Stromal cell of bone marrow (primary cell): ENCODE measurements around the gene ELMO1.

Source experiments
- DNase-seq: peaks from one replicate; pipeline ENCODE4 v3.0.0-alpha.2; 2012; ENCODE audit warnings: low read depth

Gene ELMO1

GRCh38 chr7:37093257-37093656, 355.4 kb downstream of the ELMO1 start:
- DNase-seq, result no peak

DNA sequence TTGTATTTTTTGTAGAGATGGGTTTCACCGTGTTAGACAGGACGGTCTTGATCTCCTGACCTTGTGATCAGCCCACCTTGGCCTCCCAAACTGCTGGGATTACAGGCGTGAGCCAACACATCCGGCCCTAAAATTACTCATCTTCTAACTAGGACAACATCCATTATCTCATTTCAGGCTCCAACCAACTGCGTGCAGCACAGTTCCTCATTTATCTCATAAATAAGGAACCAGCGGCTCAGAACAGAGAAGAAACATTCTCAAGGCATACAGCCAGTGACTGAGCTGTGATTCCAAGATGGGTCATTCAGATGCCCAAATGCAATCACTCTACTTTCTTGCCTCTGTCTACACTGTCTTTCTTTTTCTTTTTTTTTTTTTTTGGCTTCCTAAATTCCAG, 356.1 kb downstream of the ELMO1 start:
- DNase-seq, result no peak

GRCh38 chr7:37089972-37090371, 358.7 kb downstream of the ELMO1 start:
- no peak for DNase-seq

- DNase-seq, result no peak
These were observed 363.1 kb downstream of the ELMO1 start for GRCh38 chr7:37085600-37085999.

DNA sequence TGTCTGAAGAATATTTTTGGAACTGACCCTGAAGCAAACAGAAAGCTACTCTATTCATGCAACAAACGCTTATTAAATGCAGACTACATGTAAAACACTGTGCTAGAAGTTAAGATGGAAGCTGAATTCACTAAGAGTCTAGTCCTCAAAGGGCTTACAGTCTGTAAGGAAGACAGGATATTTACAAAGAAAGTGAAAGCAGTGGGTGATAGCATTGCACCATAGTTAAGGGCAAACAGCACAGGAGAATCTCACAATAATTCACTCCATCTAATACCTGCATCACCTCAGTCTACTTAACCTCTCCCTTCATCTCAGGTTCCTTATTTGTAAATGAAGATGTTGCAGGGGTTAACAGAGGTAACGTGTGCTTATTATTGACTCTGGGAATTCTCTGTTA, 364.4 kb downstream of the ELMO1 start:
- DNase-seq, result no peak

DNA sequence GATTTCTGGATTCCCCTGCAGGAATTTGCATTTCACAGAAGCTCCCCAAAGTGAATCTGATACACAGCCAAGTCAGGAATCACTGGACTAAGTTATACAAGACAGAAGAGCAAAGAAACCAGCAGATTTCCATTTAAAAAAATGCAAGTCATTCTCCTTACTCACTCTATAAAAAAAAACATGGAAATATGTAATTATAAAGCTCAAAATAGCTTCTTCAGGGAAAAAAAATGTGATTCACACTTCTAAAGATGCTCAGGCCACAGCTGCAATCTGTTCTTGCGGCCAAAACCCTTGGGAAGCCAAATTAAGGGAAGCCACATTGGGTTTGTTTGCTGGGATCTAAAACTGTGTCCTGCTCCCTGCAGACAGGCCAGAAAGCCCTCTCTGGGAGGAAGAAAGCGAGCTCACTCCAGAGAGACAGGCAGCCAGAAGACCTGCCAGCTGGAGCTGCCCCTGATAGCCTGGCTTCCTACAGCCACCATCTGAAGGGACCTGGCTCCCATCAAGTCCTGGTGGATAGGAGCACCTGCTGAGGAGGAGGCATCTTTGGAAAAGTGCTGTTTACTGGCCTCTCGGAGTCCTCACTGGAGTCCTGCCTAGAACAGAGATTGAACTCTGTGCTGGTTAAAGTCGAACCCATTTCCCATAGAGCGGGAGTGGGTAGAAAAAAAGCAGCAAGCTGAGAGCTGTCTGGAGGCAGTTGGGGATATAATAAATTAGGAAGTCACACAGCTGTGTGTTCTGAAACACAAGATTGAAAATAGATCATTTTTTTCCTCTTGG, 365.2 kb downstream of the ELMO1 start:
- peak; percentile 79 for DNase-seq

GRCh38 chr7:37081436-37081835, 367.2 kb downstream of the ELMO1 start:
- no peak for DNase-seq

DNA sequence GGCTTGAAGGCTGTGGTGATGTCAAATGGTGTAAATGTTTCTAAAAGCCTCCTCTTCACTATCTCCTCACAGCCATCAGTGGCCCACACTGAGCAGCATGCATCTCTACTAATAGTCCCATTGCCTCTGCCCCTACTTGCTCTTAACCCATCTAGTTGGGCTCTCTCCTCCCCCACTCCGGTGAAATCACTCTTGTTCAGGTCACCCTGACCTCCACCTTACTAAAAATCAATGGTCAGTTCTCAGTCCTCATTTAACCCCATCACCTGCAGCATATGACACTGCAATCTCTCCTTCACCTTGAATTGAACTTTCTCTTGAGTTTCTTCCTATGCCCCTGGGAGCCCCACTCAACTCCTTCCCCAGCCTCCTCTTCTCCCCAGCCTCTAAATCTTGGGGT, 369.2 kb downstream of the ELMO1 start:
- no peak for DNase-seq

GRCh38 chr7:37076668-37077067, 372.0 kb downstream of the ELMO1 start:
- no peak for DNase-seq

- DNase-seq, result no peak
These were observed 374.3 kb downstream of the ELMO1 start for GRCh38 chr7:37074370-37074769.

- no peak for DNase-seq
These were observed 377.5 kb downstream of the ELMO1 start for GRCh38 chr7:37071124-37071523.

DNA sequence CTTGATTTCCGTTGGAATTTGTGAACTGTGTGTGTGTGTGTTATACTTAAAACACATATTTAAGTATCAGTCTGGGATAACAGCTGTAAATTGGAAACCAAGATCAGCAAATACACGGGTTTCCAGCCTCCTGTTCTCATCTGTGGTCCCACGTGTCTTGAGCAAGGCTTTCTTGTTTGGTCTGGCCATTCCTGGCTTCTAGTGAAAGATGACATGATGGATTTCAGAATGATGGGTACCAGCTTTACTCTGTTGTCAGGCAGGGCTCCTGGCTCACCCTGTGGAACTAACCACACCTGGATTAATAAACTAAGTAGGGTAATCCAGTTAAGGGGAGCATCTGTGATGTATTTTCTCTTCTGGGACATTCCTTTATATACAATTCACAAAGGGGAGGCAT, 378.2 kb downstream of the ELMO1 start:
- no peak for DNase-seq

- no peak for DNase-seq
These were observed 378.6 kb downstream of the ELMO1 start for GRCh38 chr7:37070031-37070430.

DNA sequence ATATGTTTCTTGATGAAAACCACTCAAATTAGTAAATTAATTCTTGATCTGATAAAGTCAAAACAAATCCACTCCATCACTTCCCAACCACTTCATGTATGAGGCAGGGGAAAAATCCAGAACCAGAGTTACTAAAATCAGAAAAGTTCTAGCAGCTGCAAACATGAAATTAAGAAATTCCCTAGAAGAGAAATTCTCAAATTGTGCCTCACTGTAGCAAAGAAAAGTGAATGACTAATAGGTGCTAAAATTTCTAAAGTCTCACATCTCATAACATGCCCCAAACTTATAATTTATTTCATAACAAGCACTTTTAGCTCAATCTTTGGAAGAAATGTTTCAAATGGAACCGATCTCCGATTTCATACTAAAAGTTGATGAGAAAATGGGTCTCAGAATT, 379.3 kb downstream of the ELMO1 start:
- DNase-seq, result no peak

- DNase-seq, result no peak
These were observed 379.8 kb downstream of the ELMO1 start for GRCh38 chr7:37068902-37069301.

GRCh38 chr7:37068038-37068437, 380.6 kb downstream of the ELMO1 start:
- no peak for DNase-seq

DNA sequence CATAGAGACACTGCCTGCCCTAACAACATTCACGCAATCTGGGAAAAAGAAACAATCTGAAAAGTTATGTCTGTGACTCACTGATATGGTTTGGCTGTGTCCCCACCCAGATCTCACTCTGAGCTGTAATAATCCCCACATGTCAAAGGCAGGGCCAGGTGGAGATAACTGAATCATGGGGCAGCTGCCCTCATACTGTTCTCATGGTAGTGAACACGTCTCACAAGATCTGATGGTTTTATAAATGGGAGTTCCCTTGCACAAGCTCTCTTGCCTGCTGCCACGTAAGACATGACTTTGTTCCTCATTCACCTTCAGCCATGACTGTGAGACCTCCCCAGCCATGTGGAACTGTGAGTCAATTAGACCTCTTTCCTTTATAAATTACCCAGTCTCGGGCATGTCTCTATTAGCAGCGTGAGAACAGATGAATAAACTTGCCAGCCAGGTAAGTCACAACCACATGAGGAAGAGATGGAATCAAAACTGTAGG, 382.8 kb downstream of the ELMO1 start:
- peak; percentile 16 for DNase-seq

DNA sequence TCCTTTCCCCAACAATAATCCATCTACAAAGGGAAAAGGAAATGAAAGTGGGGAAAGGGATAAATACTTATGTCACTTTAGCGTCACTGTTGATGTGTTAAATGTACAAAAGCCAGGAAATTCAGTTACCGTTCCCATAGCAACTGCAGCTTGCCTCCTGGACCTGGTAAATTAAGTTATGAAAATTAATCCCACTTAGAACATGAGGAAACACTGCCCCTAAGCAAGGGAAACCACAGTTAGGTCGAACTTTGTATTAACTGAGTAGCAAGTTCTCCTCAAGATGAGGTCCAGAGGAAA, 386.2 kb downstream of the ELMO1 start:
- DNase-seq, result no peak

- DNase-seq, result no peak
These were observed 386.7 kb downstream of the ELMO1 start for GRCh38 chr7:37061849-37062559.

DNA sequence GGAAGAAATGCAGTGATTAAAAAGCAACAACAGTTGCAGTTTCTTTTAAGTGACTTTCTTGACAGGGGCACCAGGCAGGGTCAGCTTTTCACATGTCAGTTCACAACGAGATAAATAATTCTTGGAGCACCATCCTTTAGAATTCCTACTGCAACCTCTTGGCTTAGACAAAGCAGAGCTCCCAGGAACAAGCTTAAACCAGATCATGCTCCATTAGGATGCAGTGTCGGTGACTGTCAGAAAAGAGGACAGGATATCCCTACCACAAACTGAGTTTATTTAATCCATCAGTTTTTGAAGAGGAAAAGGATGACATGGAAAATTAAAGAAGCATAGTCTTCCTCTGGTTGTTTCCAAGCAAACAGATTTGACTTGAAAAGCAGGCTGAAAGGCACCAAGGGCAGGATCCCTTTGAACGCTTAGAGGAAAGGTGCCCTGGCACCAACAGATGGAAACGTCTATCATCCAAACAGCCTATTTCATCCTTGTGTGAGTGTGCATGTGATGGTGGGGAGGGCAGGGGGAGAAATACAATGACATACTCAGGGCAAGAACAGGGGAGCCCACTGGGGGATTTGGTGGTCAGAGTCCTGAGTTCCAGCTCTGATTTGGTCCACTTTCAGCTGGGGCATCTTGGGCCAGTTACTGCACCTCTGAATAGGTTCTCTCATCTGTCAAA, 392.3 kb downstream of the ELMO1 start:
- no peak for DNase-seq

DNA sequence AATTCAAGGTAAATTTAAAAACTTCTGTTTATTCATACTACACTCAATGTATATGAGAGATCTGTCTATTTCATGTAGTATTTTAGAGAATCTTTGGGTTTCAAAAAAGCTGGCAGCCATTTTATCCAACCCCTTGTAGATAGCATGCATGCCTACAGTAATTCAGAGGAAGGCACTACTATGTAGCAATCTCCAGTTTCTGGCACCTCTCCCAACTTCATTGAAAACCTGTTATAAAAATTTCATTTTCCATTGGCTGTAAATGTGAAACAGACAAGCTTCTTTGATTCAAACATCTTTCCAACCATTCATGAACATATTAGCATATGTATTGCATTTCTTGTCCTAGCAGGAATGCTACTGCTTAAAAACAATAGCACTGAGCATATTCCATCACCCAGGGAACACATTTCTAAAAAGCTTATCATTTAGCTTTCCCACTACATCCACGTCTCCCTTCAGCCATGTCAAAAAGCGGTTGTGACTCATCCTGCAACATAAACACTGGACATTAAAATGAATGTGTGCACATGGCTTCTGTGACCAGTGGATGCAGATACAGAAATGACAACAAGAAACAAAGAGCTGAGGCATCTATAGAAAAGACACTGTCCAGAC, 393.9 kb downstream of the ELMO1 start:
- DNase-seq, result no peak

- no peak for DNase-seq
These were observed 396.0 kb downstream of the ELMO1 start for GRCh38 chr7:37052705-37053104.

DNA sequence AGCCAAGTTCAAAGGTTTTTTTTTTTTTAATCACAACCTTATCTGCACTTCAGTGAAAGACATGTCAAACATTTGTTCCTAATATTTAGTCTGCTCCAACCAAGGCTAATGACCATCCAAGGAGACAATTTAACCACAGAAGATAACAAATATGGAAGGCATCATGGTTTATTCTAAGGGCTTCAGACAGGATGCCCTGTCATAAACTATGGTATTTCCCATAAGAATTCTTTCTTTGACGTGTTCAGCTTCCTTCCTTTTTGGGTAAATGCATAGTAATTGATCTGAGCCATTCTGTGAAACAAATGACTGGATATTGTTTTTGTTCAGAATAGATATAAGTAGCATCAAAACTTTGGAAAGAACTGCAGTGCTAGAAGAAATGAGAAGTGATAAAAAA, 397.9 kb downstream of the ELMO1 start:
- DNase-seq, result no peak
